ENCODE results near the gene CPVL. TPM values are rescaled to one million over a fixed set of nuclear protein-coding genes. Genes with fewer than 3 reads are reported as not detected.

Gene CPVL
- total RNA-seq, result 0.25 and 0.51 TPM in 2 replicates

GRCh38 chr7:29146057-29146706 lies at the start of gene CPVL:
Gene CPVL (minus strand): TSS chr7:29146537. CDS start chr7:29121061, 25,476 bp downstream.
- DNase-seq (ENCODE audit: low read depth in 2 of 2), result no peak

- DNase-seq (ENCODE audit: low read depth in 2 of 2), result peak in 1 of 2 donors; percentile 59
Measured at GRCh38 chr7:29194594-29195427, 48.5 kb upstream of the CPVL start, which contains the start of gene CHN2. Gene CHN2 (plus strand): TSS chr7:29194775.

- peak in 1 of 2 donors; percentile 24 for DNase-seq (ENCODE audit: low read depth in 2 of 2)
Measured at GRCh38 chr7:29194206-29194593, 47.9 kb upstream of the CPVL start.

- no peak for DNase-seq (ENCODE audit: low read depth in 2 of 2)
Measured at GRCh38 chr7:29193316-29194205, 47.2 kb upstream of the CPVL start.

GRCh38 chr7:29192811-29193210 lies 46.5 kb upstream of the CPVL start:
- no peak for DNase-seq (ENCODE audit: low read depth in 2 of 2)

- no peak for DNase-seq (ENCODE audit: low read depth in 2 of 2)
Measured at GRCh38 chr7:29192323-29192722, 46.0 kb upstream of the CPVL start.

GRCh38 chr7:29190349-29191045 lies 44.2 kb upstream of the CPVL start:
- DNase-seq (ENCODE audit: low read depth in 2 of 2), result no peak

GRCh38 chr7:29189743-29190201 lies 43.4 kb upstream of the CPVL start:
- peak in 1 of 2 donors; percentile 49 for DNase-seq (ENCODE audit: low read depth in 2 of 2)

GRCh38 chr7:29185613-29186012 lies 39.3 kb upstream of the CPVL start:
- no peak for DNase-seq (ENCODE audit: low read depth in 2 of 2)

GRCh38 chr7:29184599-29184998 lies 38.3 kb upstream of the CPVL start:
- DNase-seq (ENCODE audit: low read depth in 2 of 2), result no peak

- no peak for DNase-seq (ENCODE audit: low read depth in 2 of 2)
Measured at GRCh38 chr7:29179115-29179514, 32.8 kb upstream of the CPVL start.

- DNase-seq (ENCODE audit: low read depth in 2 of 2), result peak in 1 of 2 donors; percentile 79
Measured at GRCh38 chr7:29177963-29178600, 31.7 kb upstream of the CPVL start.

GRCh38 chr7:29173458-29173857 lies 27.1 kb upstream of the CPVL start:
- no peak for DNase-seq (ENCODE audit: low read depth in 2 of 2)

- DNase-seq (ENCODE audit: low read depth in 2 of 2), result no peak
Measured at GRCh38 chr7:29170781-29171180, 24.4 kb upstream of the CPVL start.

- DNase-seq (ENCODE audit: low read depth in 2 of 2), result no peak
Measured at GRCh38 chr7:29167721-29168120, 21.4 kb upstream of the CPVL start.

- DNase-seq (ENCODE audit: low read depth in 2 of 2), result no peak
Measured at GRCh38 chr7:29163854-29164253, 17.5 kb upstream of the CPVL start.

GRCh38 chr7:29162577-29162976 lies 16.2 kb upstream of the CPVL start:
- DNase-seq (ENCODE audit: low read depth in 2 of 2), result no peak

GRCh38 chr7:29161231-29161630 lies 14.9 kb upstream of the CPVL start:
- DNase-seq (ENCODE audit: low read depth in 2 of 2), result no peak

- no peak for DNase-seq (ENCODE audit: low read depth in 2 of 2)
Measured at GRCh38 chr7:29160080-29160479, 13.7 kb upstream of the CPVL start.

- no peak for DNase-seq (ENCODE audit: low read depth in 2 of 2)
Measured at GRCh38 chr7:29158795-29159423, 12.6 kb upstream of the CPVL start.

Data from dermis microvascular lymphatic vessel endothelial cell (primary cell).